GM12878 (cell line): ENCODE data around the gene ARHGEF16. TPM values are rescaled to one million over a fixed set of nuclear protein-coding genes. Genes with fewer than 3 reads are reported as not detected.

Source experiments
- ATAC-seq: fragments of 200-7000 bp; cut with Tn5 transposase; 3 replicates; pipeline ENCODE4 v1.9.1; 2020; ENCODE audit warnings: mild to moderate bottlenecking, moderate library complexity
- BruUV-seq: library from RNA; stranded (reverse); fragments of 400-500 nt; replicated peaks from 2 replicates; lab custom pipeline; 2021; lab: Mats Ljungman, UMichigan
- CTCF ChIA-PET: fragments of 300-600 bp; sonication (Branson Sonifier 250); formaldehyde crosslinking; extraction: SDS; loops from one replicate; lab custom pipeline; 2021; ENCODE audit warnings: inconsistent platforms; lab: Yijun Ruan, JAX
- POLR2A ChIA-PET: fragments of 350-600 bp; formaldehyde crosslinking; extraction: SDS; loops from one replicate; lab custom pipeline; 2021; ENCODE audit warnings: inconsistent platforms; lab: Charles Lee
- RAD21 ChIA-PET: fragments of 300-600 bp; sonication (Branson Sonifier 250); formaldehyde crosslinking; loops from one replicate; lab custom pipeline; 2023; ENCODE audit warnings: antibody characterized with exemption; ENCODE audit not compliant: unreplicated experiment; lab: Charles Lee
- SMC1A ChIA-PET: fragments of 300-600 bp; sonication (Branson Sonifier 250); formaldehyde crosslinking; loops from one replicate; lab custom pipeline; 2023; ENCODE audit not compliant: unreplicated experiment, uncharacterized antibody; lab: Charles Lee
- DNase-seq: peaks from one replicate; pipeline ENCODE4 v3.0.0-alpha.2; 2011; ENCODE audit warnings: low read depth, low spot score
- FAIRE-seq: peaks from 3 replicates; lab custom pipeline; 2011; peaks lifted over from hg19 to GRCh38; lab: Jason Lieb, UNC
- H2AFZ ChIP-seq: 2 replicates; pipeline ENCODE4 v1.6.0; 2011; ENCODE audit warnings: low read depth, low read length, control low read depth; ENCODE audit not compliant: control insufficient read depth
- H3K27ac ChIP-seq: 2 replicates; pipeline ENCODE4 v1.5.1; 2011; ENCODE audit warnings: control low read depth; ENCODE audit not compliant: control insufficient read depth, insufficient read depth
- H3K27me3 ChIP-seq, 2 experiments: replicated peaks in 1 of 2; 2 replicates each; pipeline versions ENCODE4 v1.6.0 to v1.6.1; 2011; ENCODE audit warnings: low read length in 1 of 2; ENCODE audit not compliant: control insufficient read depth in 2 of 2, insufficient read depth in 2 of 2
- H3K36me3 ChIP-seq, 2 experiments: 2 replicates each; pipeline ENCODE4 v1.5.1; 2011; ENCODE audit warnings: low read length in 1 of 2; ENCODE audit not compliant: control insufficient read depth in 2 of 2, insufficient read depth in 2 of 2
- H3K4me1 ChIP-seq: 2 replicates; pipeline ENCODE4 v1.6.1; 2011; ENCODE audit warnings: mild to moderate bottlenecking, low read length, moderate library complexity, mixed read lengths; ENCODE audit not compliant: control insufficient read depth, insufficient read depth
- H3K4me2 ChIP-seq: 2 replicates; pipeline ENCODE4 v1.6.0; 2011; ENCODE audit warnings: control low read depth; ENCODE audit not compliant: control insufficient read depth, insufficient read depth
- H3K4me3 ChIP-seq: fragments of 200-600 bp; sonication (generic); 2 replicates; pipeline ENCODE4 v1.5.1; 2016
- H3K79me2 ChIP-seq: 2 replicates; pipeline ENCODE4 v1.6.0; 2011; ENCODE audit warnings: low read length; ENCODE audit not compliant: control insufficient read depth, insufficient read depth
- H3K9ac ChIP-seq: 2 replicates; pipeline ENCODE4 v1.8.0; 2011; ENCODE audit warnings: low read length, control low read depth, mixed read lengths; ENCODE audit not compliant: control insufficient read depth, insufficient read depth
- H3K9me3 ChIP-seq: replicated peaks from 3 replicates; pipeline ENCODE4 v1.5.1; 2011; ENCODE audit warnings: mild to moderate bottlenecking, low read length; ENCODE audit not compliant: control insufficient read depth, insufficient read depth
- H4K20me1 ChIP-seq: 2 replicates; pipeline ENCODE4 v1.6.0; 2011; ENCODE audit not compliant: control insufficient read depth, insufficient read depth
- BCLAF1 ChIP-seq: fragments of 450-650 bp; IDR thresholded peaks from 2 replicates; pipeline ENCODE4 v1.6.1; 2017; ENCODE audit warnings: antibody characterized with exemption, mild to moderate bottlenecking, moderate library complexity
- E2F4 ChIP-seq: IDR thresholded peaks from 2 replicates; pipeline ENCODE4 v1.6.1; 2012; ENCODE audit warnings: low read depth, low read length, improper control_type of control experiment
- HCFC1 ChIP-seq: fragments of 150-350 bp; IDR thresholded peaks from 2 replicates; pipeline ENCODE4 v1.6.1; 2014; ENCODE audit warnings: low read length
- HDAC6 ChIP-seq: fragments of 200-600 bp; sonication (generic); IDR thresholded peaks from one replicate; pipeline ENCODE4 v1.8.0; 2017; ENCODE audit warnings: antibody characterized with exemption; ENCODE audit not compliant: unreplicated experiment
- IKZF1 ChIP-seq: fragments of 450-650 bp; conservative IDR thresholded peaks from 2 replicates; pipeline ENCODE4 v1.6.1; 2017; ENCODE audit warnings: antibody characterized with exemption, mild to moderate bottlenecking
- IRF3 ChIP-seq: fragments of 450-650 bp; IDR thresholded peaks from 2 replicates; pipeline ENCODE4 v1.6.1; 2014; ENCODE audit warnings: mild to moderate bottlenecking
- KDM1A ChIP-seq: fragments of 200-600 bp; sonication (generic); IDR thresholded peaks from 2 replicates; pipeline ENCODE4 v1.6.1; 2016; ENCODE audit warnings: borderline replicate concordance
- NRF1 ChIP-seq: conservative IDR thresholded peaks from 2 replicates; pipeline ENCODE4 v1.6.1; 2011; ENCODE audit warnings: mild to moderate bottlenecking, low read depth, low read length, improper control_type of control experiment
- POLR2AphosphoS5 ChIP-seq: IDR thresholded peaks from 2 replicates; pipeline ENCODE4 v1.6.1; 2011; ENCODE audit warnings: mild to moderate bottlenecking, low read length, inconsistent platforms
- SMAD5 ChIP-seq: IDR thresholded peaks from 2 replicates; pipeline ENCODE4 v1.6.1; 2016; ENCODE audit warnings: antibody characterized with exemption, low read depth
- ZNF24 ChIP-seq: fragments of 450-650 bp; IDR thresholded peaks from 2 replicates; pipeline ENCODE4 v1.6.1; 2017; ENCODE audit warnings: antibody characterized with exemption, mild to moderate bottlenecking
- WGBS: methylation state at CpG from one replicate; pipeline ENCODE4 v1.1.6; 2016; ENCODE audit warnings: low lambda C conversion rate; ENCODE audit not compliant: insufficient replicate concordance, insufficient coverage; ENCODE audit errors: missing lambda C conversion rate; 5-methylcytosine and 5-hydroxymethylcytosine counted together
- in situ Hi-C: fragments of 300-500 bp; cut with MboI; formaldehyde crosslinking; loops from 9 replicates; pipeline ENCODE4 v1.14.3; 2018; ENCODE audit warnings: mixed read lengths
- intact Hi-C: fragments of 100-400 bp; cut with micrococcal nuclease; formaldehyde crosslinking; loops from one replicate; pipeline ENCODE4 v1.14.2; 2022; ENCODE audit not compliant: unreplicated experiment
- polyA plus RNA-seq, 11 experiments: library from polyadenylated mRNA; depleted of rRNA in 4 of 11; unstranded in 6 of 11; stranded (reverse) in 5 of 11; fragments of >200 nt; fragmentation: Nextera tagmentation in 4 of 11; fragmentation: Illumina TruSeq in 1 of 11; extraction: Ambion mirVana in 4 of 11; extraction: Trizol in 1 of 11; gene quantifications; 1 replicate in 1 of 11; 2 replicates in 10 of 11; pipeline versions ENCODE4 v1.2.1 to v1.2.3, GENCODE V29; 2011 to 2016; ENCODE audit warnings: inconsistent platforms in 2 of 11, missing spikeins in 2 of 11, low read depth in 1 of 11
- total RNA-seq, 4 experiments: library from RNA; depleted of rRNA in 3 of 4; stranded (reverse); fragments of >200 nt in 3 of 4; fragmentation: Illumina TruSeq in 1 of 4; extraction: Trizol in 1 of 4; gene quantifications; 2 replicates each; pipeline versions ENCODE4 v1.2.1 to v1.2.3, GENCODE V29; 2013 to 2021

The ARHGEF16 gene
- total and polyA plus RNA-seq, 10 of the 15 experiments (the other 5 are each of a cell fraction or from before 2014, with no cell fraction given), result not detected

- no peak for ATAC-seq
- peaks cover 0 to 4% of the 10 kb centered on the region in 2 experiments; a peak in 2 of 4 replicates for H3K27me3 ChIP-seq
- in situ Hi-C loops, result no loop called here
- CTCF ChIA-PET, result no interaction called here
- H3K4me2 ChIP-seq, result no peak overlapping the region
- H4K20me1 ChIP-seq, result no peaks in the 10 kb centered on the region
- SMC1A ChIA-PET, result no interaction called here
- no peak overlapping the region for H3K9ac ChIP-seq
- no peak overlapping the region for H2AFZ ChIP-seq
- H3K9me3 ChIP-seq, result no peaks in the 10 kb centered on the region
- no peak overlapping the region for H3K4me3 ChIP-seq
- no peaks in the 10 kb centered on the region for H3K36me3 ChIP-seq
- WGBS, result 13% methylated on average over 8 of the region's 8 CpGs
- no peaks in the 10 kb centered on the region for H3K4me1 ChIP-seq
- no peak overlapping the region for H3K27ac ChIP-seq
- intact Hi-C loops, result no loop called here
- H3K79me2 ChIP-seq, result no peaks in the 10 kb centered on the region
- no peak for FAIRE-seq
- TF ChIP-seq NRF1 (no peak), E2F4 (no peak), BCLAF1 (no peak), IKZF1 (no peak), ZNF24 (no peak), HCFC1 (no peak), KDM1A (no peak), SMAD5 (no peak), HDAC6 (no peak), POLR2AphosphoS5 (no peak), IRF3 (no peak)
- POLR2A ChIA-PET, result no interaction called here
- RAD21 ChIA-PET, result interaction anchor here (1.4 kb wide), 1 partner anchor 11 kb away, joined by 4 read pairs; no protein-coding TSS in a partner anchor
- DNase-seq, result no peak
- no TSS peak for BruUV-seq
Measured at GRCh38 chr1:3441410-3441847, 13.0 kb upstream of the ARHGEF16 start.
